22Rv1 (cell line): Measurements from ENCODE around the gene KIF26B.

Experiments
- ZFX ChIP-seq: fragments of 450-650 bp; IDR thresholded peaks from 2 replicates; pipeline ENCODE4 v1.6.1; 2017; ENCODE audit warnings: antibody characterized with exemption, borderline replicate concordance
- TF ChIP-seq, protein P1 (sequence below): fragments of 450-650 bp; IDR thresholded peaks from 2 replicates; pipeline ENCODE4 v1.5.1; 2017; ENCODE audit warnings: mild to moderate bottlenecking

DNA sequence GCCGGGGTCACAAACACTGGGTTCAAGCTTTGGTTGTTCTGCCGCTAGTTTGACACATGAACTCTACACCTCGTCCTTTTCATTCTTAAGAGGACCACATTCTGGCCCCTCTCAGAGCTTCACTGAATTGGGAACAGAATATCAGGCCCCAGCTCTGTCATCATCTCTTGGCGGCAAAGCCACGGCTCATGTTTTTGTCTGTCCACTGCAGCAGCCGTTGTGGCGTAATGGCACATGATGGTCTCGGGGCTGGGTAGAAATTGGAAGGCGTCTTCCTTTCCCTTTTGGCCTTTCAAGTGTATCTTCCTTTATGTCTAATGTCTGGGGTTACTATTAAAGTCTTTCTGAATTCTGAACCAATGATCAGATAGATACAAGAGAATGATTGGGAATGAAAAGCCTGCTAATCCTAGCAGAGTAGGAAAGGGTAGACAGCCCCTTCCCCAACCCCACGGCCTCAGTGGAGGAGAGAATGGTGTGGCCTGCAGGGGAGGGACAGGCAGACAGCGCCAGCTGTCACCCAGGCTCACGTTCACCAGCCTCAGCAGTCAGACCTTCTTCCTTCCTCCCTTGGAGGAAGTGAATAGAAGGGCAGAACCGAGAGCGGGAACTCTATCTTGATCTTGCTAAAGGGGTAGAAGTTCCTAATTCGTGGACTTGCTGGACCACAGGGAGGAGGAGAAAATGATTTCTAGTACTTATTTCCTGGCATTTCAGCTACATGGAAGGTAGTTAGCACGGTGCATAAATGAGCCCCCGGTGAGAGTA lies 498.1 kb downstream of the KIF26B start:
- TF ChIP-seq, protein P1, sequence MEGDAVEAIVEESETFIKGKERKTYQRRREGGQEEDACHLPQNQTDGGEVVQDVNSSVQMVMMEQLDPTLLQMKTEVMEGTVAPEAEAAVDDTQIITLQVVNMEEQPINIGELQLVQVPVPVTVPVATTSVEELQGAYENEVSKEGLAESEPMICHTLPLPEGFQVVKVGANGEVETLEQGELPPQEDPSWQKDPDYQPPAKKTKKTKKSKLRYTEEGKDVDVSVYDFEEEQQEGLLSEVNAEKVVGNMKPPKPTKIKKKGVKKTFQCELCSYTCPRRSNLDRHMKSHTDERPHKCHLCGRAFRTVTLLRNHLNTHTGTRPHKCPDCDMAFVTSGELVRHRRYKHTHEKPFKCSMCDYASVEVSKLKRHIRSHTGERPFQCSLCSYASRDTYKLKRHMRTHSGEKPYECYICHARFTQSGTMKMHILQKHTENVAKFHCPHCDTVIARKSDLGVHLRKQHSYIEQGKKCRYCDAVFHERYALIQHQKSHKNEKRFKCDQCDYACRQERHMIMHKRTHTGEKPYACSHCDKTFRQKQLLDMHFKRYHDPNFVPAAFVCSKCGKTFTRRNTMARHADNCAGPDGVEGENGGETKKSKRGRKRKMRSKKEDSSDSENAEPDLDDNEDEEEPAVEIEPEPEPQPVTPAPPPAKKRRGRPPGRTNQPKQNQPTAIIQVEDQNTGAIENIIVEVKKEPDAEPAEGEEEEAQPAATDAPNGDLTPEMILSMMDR: no peak
- no peak for TF ChIP-seq ZFX
